ENCODE results near the gene UNC13A.

Gene UNC13A

DNA sequence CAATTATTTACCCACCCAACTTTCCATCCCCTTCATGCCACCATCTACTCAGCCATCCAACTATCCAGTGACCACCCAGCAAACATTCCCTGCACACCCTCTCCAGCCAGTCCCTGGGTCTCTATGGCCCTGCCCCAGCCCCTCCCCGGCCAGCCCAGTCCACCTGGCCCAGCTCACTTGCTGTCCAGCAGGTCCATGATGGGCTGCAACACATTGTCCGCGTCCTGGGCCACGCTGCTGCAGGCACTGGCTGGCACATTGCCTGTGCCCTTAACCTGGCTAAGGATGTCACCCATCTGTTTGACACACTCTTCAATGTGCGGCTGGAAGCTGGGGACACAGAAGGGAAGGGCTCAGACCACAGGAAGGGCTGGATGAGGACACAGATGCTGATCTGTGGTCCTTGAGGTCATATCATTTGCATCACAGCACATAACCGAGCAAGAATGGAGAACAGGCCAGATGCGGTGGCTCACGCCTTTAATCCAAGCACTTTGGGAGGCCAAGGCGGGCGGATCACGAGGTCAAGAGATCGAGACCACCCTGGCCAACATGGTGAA is 61.6 kb downstream of the UNC13A start:
- TF ChIP-seq, protein P1, sequence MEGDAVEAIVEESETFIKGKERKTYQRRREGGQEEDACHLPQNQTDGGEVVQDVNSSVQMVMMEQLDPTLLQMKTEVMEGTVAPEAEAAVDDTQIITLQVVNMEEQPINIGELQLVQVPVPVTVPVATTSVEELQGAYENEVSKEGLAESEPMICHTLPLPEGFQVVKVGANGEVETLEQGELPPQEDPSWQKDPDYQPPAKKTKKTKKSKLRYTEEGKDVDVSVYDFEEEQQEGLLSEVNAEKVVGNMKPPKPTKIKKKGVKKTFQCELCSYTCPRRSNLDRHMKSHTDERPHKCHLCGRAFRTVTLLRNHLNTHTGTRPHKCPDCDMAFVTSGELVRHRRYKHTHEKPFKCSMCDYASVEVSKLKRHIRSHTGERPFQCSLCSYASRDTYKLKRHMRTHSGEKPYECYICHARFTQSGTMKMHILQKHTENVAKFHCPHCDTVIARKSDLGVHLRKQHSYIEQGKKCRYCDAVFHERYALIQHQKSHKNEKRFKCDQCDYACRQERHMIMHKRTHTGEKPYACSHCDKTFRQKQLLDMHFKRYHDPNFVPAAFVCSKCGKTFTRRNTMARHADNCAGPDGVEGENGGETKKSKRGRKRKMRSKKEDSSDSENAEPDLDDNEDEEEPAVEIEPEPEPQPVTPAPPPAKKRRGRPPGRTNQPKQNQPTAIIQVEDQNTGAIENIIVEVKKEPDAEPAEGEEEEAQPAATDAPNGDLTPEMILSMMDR (IDR thresholded peaks at IDR 0.05; ENCODE audit: borderline replicate concordance, control extremely low read depth, extremely low read depth, insufficient read depth, missing control alignments), result no peak
- DNase-seq (ENCODE audit: low spot score), result no peak
- in situ Hi-C loops (cut with MboI; ENCODE audit: low sequenced_read_pairs, unreplicated experiment), result no loop called here

DNA sequence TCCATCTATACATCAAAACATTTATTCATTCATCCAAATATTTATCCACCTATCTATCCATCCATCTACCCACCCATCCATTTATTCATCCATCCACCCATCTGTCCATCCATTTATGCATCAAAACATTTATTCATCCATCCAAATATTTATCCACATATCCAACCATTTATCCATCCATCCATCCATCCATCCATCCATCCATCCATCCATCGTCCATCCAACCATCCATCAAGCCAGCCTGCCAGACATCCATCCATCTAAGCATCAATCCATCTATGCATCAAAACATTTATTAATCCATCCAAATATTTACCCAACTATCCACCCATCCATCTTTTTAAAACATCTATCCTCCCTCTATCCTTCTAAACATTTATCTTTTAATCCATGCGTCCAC is 62.2 kb downstream of the UNC13A start:
- TF ChIP-seq, protein P1 (IDR thresholded peaks at IDR 0.05; ENCODE audit: borderline replicate concordance, control extremely low read depth, extremely low read depth, insufficient read depth, missing control alignments), result no peak
- no peak for DNase-seq (ENCODE audit: low spot score)
- in situ Hi-C loops (cut with MboI; ENCODE audit: low sequenced_read_pairs, unreplicated experiment), result no loop called here

DNA sequence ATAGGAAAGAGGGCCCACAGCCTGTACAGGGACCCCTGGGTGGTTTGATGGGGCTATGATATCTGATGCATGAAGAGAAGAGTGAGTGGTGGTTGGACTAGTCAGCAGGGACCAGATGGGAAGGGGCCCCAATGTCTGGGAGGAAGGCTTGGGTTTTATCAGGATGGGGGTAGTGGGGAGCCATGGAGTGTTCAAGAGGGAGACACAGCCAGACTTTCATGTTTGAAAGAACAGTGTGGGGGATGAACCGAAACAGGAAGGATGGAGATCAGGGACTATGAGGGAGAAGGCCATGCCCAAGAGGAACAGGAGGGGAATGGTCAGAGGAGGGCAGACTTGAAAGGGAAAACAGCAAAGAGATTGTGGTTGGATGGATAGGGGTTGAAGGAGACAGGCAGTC is 63.1 kb downstream of the UNC13A start:
- DNase-seq (ENCODE audit: low spot score), result no peak
- in situ Hi-C loops (cut with MboI; ENCODE audit: low sequenced_read_pairs, unreplicated experiment), result no loop called here
- TF ChIP-seq, protein P1 (IDR thresholded peaks at IDR 0.05; ENCODE audit: borderline replicate concordance, control extremely low read depth, extremely low read depth, insufficient read depth, missing control alignments), result no peak

DNA sequence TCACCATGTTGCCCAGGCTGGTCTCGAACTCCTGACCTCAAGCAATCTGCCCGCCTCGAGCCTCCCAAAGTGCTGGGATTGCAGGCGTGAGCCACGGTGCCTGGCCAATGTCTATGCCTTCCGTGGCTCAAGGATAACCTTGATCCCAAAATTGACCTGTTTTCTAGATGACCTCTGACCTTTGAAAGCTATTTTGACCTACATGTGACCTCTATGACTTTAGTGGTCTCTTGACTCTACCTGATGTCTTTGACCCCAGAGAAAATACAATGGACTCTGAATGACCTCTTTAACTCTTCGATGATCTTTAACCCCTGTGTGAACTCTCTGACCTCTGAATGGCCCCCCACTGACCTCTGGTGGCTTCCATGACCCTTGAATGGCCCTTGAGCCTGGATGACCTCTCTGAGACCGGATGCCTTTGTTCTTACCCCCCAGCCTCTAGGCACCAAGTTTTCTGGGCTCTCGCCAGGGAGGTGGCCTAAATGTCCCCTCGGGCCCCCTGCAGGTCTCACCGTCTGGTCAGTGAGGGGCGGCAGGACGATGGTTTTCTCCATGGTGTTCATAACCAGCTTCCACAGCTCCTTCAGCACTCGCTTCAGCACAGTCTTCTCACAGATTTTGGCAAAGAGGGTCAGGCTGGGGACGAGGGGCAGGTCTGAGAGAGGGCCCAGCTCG is 63.7 kb downstream of the UNC13A start:
- in situ Hi-C loops (cut with MboI; ENCODE audit: low sequenced_read_pairs, unreplicated experiment), result no loop called here
- TF ChIP-seq, protein P1 (IDR thresholded peaks at IDR 0.05; ENCODE audit: borderline replicate concordance, control extremely low read depth, extremely low read depth, insufficient read depth, missing control alignments), result no peak
- DNase-seq (ENCODE audit: low spot score), result no peak

DNA sequence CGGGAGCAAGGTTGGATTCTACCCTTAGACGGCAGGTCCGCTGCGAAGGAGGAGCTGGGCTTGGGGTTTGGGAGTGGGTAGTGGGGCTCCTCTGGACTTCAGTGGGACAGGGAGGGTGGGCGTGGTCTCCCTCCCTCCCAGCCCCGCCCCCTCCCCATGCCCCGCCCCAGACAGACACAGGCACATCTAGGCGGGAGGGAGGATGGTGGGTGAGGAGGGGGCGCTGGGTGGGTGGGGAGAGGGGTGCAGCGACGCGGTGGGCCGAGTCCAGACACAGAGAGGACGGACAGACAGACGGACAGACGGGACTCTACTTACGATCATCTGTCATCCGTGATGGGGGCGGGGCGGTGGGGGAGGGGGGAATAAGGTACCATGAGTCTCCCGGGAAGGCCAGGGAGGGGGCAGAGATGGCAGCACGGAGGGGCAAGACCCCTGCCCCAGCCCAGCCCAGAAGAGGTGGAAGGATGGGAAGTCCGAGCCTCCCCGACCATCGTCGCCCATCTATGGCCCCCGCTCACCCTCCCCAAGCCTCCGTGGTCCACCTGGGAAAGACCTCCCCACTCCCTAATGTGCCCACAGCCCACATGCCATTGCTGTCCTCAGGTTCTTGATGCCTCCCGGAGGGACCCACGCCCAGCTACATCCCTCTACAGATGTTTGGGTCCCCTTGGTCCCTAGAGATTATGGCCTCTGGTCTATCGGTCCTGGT is 64.8 kb downstream of the UNC13A start:
- no peak for DNase-seq (ENCODE audit: low spot score)
- in situ Hi-C loops (cut with MboI; ENCODE audit: low sequenced_read_pairs, unreplicated experiment), result no loop called here
- TF ChIP-seq, protein P1 (IDR thresholded peaks at IDR 0.05; ENCODE audit: borderline replicate concordance, control extremely low read depth, extremely low read depth, insufficient read depth, missing control alignments), result no peak

DNA sequence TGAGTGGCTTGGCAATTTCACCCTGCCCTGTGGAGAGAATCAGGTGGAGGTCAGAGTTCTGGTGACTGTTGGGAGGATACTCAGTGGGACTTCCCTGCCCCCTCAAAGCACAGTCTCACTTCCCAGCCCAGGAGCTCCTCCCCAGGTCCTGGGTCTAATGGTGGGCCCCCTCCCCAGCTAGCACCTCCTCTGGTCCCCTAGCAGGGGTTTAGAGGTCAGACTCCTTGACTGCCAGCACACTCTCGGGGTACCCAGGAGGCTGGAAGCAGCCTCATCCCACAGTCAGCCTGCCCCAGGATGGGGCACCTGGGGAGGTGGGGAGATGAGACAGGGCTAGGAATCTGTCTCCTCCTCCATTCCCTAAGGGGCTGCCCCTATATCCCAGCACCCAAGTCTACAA is 67.5 kb downstream of the UNC13A start:
- in situ Hi-C loops (cut with MboI; ENCODE audit: low sequenced_read_pairs, unreplicated experiment), result no loop called here
- DNase-seq (ENCODE audit: low spot score), result no peak
- TF ChIP-seq, protein P1 (IDR thresholded peaks at IDR 0.05; ENCODE audit: borderline replicate concordance, control extremely low read depth, extremely low read depth, insufficient read depth, missing control alignments), result no peak

All from GM13976 (cell line).